Keratinocyte (primary cell): ENCODE results near the gene MZT2A. TPM values are rescaled to one million over a fixed set of nuclear protein-coding genes. Genes with fewer than 3 reads are reported as not detected.
"Not testable (repeated sequence)": the region's sequence is repeated elsewhere in the genome, so short reads cannot be mapped to it uniquely, and the experiment has no call there.

Experiments
- DNase-seq: peaks from one replicate; pipeline ENCODE4 v3.0.0-alpha.2; 2011; ENCODE audit warnings: low read depth, missing footprints, low spot score
- FAIRE-seq: peaks from 2 replicates; lab custom pipeline; 2011; peaks lifted over from hg19 to GRCh38; lab: Jason Lieb, UNC
- H2AFZ ChIP-seq: 2 replicates; pipeline ENCODE4 v1.6.0; 2012; ENCODE audit warnings: low read length, control low read depth, inconsistent platforms; ENCODE audit not compliant: control insufficient read depth
- H3K27ac ChIP-seq: 2 replicates; pipeline ENCODE4 v1.5.1; 2011; ENCODE audit warnings: low read length; ENCODE audit not compliant: control insufficient read depth, insufficient read depth
- H3K27me3 ChIP-seq: 3 replicates; pipeline ENCODE4 v1.6.0; 2011; ENCODE audit warnings: low read length; ENCODE audit not compliant: control insufficient read depth, insufficient read depth; ENCODE audit errors: extremely low read depth
- H3K36me3 ChIP-seq, 2 experiments: 2 replicates in 1 of 2; 3 replicates in 1 of 2; pipeline ENCODE4 v1.5.1; 2011; ENCODE audit warnings: low read length in 2 of 2, mild to moderate bottlenecking in 1 of 2; ENCODE audit not compliant: control insufficient read depth in 2 of 2, insufficient read depth in 2 of 2; ENCODE audit errors: extremely low read depth in 1 of 2
- H3K4me1 ChIP-seq: 3 replicates; pipeline ENCODE4 v1.5.1; 2011; ENCODE audit warnings: low read length; ENCODE audit not compliant: control insufficient read depth, insufficient read depth; ENCODE audit errors: extremely low read depth
- H3K4me2 ChIP-seq: 3 replicates; pipeline ENCODE4 v1.6.0; 2011; ENCODE audit warnings: low read depth, low read length; ENCODE audit not compliant: control insufficient read depth, insufficient read depth; ENCODE audit errors: extremely low read depth
- H3K4me3 ChIP-seq, 3 experiments: fragments of 200-600 bp in 1 of 3; sonication (generic) in 1 of 3; 2 replicates in 2 of 3; 3 replicates in 1 of 3; pipeline ENCODE4 v1.5.1; 2011 to 2016; ENCODE audit warnings: low read length in 3 of 3, mild to moderate bottlenecking in 3 of 3, control low read depth in 2 of 3, inconsistent platforms in 1 of 3, low read depth in 1 of 3, mixed read lengths in 1 of 3, mixed run types in 1 of 3, moderate library complexity in 1 of 3; ENCODE audit not compliant: control insufficient read depth in 2 of 3, insufficient read depth in 2 of 3; ENCODE audit errors: extremely low read depth in 1 of 3
- H3K79me2 ChIP-seq: 2 replicates; pipeline ENCODE4 v1.6.0; 2012; ENCODE audit warnings: low read length; ENCODE audit not compliant: control insufficient read depth, insufficient read depth
- H3K9ac ChIP-seq: 3 replicates; pipeline ENCODE4 v1.6.0; 2011; ENCODE audit warnings: low read length; ENCODE audit not compliant: control insufficient read depth, insufficient read depth; ENCODE audit errors: extremely low read depth
- H3K9me1 ChIP-seq: 3 replicates; pipeline ENCODE4 v1.6.0; 2011; ENCODE audit warnings: low read length; ENCODE audit not compliant: control insufficient read depth, insufficient read depth; ENCODE audit errors: extremely low read depth
- H3K9me3 ChIP-seq: 2 replicates; pipeline ENCODE4 v1.5.1; 2012; ENCODE audit warnings: low read depth, low read length; ENCODE audit not compliant: control insufficient read depth
- H4K20me1 ChIP-seq: 3 replicates; pipeline ENCODE4 v1.6.0; 2011; ENCODE audit warnings: low read length; ENCODE audit not compliant: control insufficient read depth, insufficient read depth; ENCODE audit errors: extremely low read depth
- EZH2 ChIP-seq: IDR thresholded peaks from one replicate; pipeline ENCODE4 v1.6.1; 2012; ENCODE audit warnings: inconsistent platforms, mild to moderate bottlenecking, low read length, moderate library complexity
- dilution Hi-C: fragments of 300-500 bp; cut with MboI; formaldehyde crosslinking; loops from one replicate; pipeline ENCODE4 v1.7.0; 2020; ENCODE audit warnings: low sequenced_read_pairs; ENCODE audit not compliant: extremely low pct_ligation_motif_present
- polyA plus RNA-seq, 5 experiments: library from polyadenylated mRNA; depleted of rRNA in 3 of 5; stranded (reverse) in 3 of 5; stranded (forward) in 1 of 5; unstranded in 1 of 5; fragments of >200 nt; gene quantifications; 1 replicate in 1 of 5; 2 replicates in 3 of 5; 3 replicates in 1 of 5; pipeline versions ENCODE4 v1.2.1 to v1.2.3, GENCODE V29; 2011 to 2012; ENCODE audit warnings: missing spikeins in 2 of 5, low read depth in 1 of 5, low replicate concordance in 1 of 5
- TF ChIP-seq, protein P1 (sequence below), 3 experiments: IDR thresholded peaks in 1 of 3; conservative IDR thresholded peaks in 1 of 3; optimal IDR thresholded peaks in 1 of 3; 2 replicates in 2 of 3; 3 replicates in 1 of 3; pipeline versions ENCODE3 to v1.5.1; 2011; ENCODE audit warnings: low read length in 3 of 3, mild to moderate bottlenecking in 3 of 3, moderate library complexity in 2 of 3, control low read depth in 1 of 3, inconsistent platforms in 1 of 3; ENCODE audit not compliant: insufficient read depth in 2 of 3; ENCODE audit errors: extremely low read depth in 1 of 3

Gene MZT2A
- polyA plus RNA-seq, 1 donor (not counting 4 experiments of a cell fraction or from before 2014, with no cell fraction given) = 82.7 TPM

GRCh38 chr2:131490616-131491468 is 1.4 kb downstream of the MZT2A start:
- peak overlapping the region; percentile 81 for H3K4me2 ChIP-seq
- H3K27me3 ChIP-seq, DNase-seq, H3K9me3 ChIP-seq, dilution Hi-C loops, H4K20me1 ChIP-seq, H3K36me3 ChIP-seq, H3K4me1 ChIP-seq, H3K9me1 ChIP-seq: not testable (repeated sequence)
- H3K27ac ChIP-seq = peak overlapping the region; percentile 60
- H3K4me3 ChIP-seq = peak overlapping the region; percentile 75 to 82 (median 76)
- peak overlapping the region; percentile 79 for H3K9ac ChIP-seq
- peak; percentile 32 for FAIRE-seq
- H2AFZ ChIP-seq = peak overlapping the region; percentile 81
- H3K79me2 ChIP-seq = peaks cover 75% of the 10 kb centered on the region

DNA sequence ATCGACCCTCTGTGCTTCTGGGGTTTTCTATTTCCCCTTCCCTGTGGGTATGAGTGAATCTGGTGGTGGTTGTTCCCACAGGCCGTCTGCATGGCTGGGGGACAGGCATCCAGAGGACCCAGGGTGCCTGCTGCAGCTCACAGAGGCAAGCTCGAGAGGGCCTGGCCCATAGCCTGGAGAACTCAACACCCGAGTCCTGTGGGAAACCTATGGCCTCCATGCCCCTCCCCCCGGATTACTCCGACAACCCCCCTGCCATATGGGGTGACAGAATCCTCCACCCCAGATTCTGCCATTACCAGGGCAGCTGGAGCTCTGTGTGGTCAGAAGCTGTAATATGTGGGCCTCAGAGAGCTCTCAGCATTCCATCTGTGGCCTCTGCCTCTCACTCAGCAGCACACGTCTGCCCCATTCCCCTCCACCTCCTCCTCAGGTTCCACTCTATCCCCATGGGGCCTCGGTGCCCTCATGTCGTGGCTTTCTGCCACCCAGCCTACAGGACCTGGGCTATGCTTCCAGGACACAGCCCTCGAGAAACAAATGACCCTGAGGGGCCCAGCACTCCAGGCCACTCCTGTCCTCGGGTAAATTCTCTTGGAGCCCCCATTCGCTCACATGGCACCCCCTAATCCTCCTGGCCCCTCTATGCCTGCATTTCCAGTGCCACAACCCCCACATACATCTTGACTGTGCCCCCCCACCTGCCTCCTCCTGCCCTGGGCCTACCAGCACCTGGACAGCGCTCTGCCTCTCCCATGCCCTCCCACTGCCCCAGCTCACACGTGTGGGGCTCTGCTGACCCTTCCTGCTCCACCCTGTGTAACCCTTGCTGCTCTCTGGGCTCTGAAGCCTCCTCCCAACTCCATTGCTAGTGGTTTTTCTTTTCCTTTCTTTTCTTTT is 3.6 kb downstream of the MZT2A start:
- Histone ChIP-seq H3K4me2 (no peak overlapping the region), H3K36me3 (peaks cover 0 to 4% of the 10 kb centered on the region in 2 experiments), H3K4me1 (peaks cover 5% of the 10 kb centered on the region), H3K27me3 (no peaks in the 10 kb centered on the region), H3K9me3 (no peaks in the 10 kb centered on the region), H3K79me2 (peaks cover 54% of the 10 kb centered on the region), H3K27ac (no peak overlapping the region), H4K20me1 (no peaks in the 10 kb centered on the region), H3K9me1 (no peaks in the 10 kb centered on the region), H3K9ac (no peak overlapping the region), H3K4me3 (no peak overlapping the region), H2AFZ (no peak overlapping the region)
- dilution Hi-C loops = no loop called here
- no peak for FAIRE-seq
- no peak for DNase-seq
- TF ChIP-seq EZH2 = no peak
- TF ChIP-seq, protein P1, sequence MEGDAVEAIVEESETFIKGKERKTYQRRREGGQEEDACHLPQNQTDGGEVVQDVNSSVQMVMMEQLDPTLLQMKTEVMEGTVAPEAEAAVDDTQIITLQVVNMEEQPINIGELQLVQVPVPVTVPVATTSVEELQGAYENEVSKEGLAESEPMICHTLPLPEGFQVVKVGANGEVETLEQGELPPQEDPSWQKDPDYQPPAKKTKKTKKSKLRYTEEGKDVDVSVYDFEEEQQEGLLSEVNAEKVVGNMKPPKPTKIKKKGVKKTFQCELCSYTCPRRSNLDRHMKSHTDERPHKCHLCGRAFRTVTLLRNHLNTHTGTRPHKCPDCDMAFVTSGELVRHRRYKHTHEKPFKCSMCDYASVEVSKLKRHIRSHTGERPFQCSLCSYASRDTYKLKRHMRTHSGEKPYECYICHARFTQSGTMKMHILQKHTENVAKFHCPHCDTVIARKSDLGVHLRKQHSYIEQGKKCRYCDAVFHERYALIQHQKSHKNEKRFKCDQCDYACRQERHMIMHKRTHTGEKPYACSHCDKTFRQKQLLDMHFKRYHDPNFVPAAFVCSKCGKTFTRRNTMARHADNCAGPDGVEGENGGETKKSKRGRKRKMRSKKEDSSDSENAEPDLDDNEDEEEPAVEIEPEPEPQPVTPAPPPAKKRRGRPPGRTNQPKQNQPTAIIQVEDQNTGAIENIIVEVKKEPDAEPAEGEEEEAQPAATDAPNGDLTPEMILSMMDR (optimal IDR thresholded peaks at IDR 0.05 in 1 of 3, IDR thresholded peaks at IDR 0.05 in 1 of 3, conservative IDR thresholded peaks at IDR 0.05 in 1 of 3; ENCODE audit: extremely low read depth in 1 of 3, insufficient read depth in 2 of 3, low read length in 3 of 3) = no peak

GRCh38 chr2:131486201-131486902 is 5.8 kb downstream of the MZT2A start:
- H3K27me3 ChIP-seq, H4K20me1 ChIP-seq, dilution Hi-C loops, H3K4me1 ChIP-seq, H2AFZ ChIP-seq, DNase-seq, H3K4me2 ChIP-seq, H3K9me1 ChIP-seq, H3K9ac ChIP-seq, H3K36me3 ChIP-seq, H3K4me3 ChIP-seq, H3K27ac ChIP-seq, H3K9me3 ChIP-seq, FAIRE-seq: not testable (repeated sequence)
- H3K79me2 ChIP-seq = peaks cover 46% of the 10 kb centered on the region
